Neural progenitor cell (in vitro differentiated cells): Measurements from ENCODE around the gene MUC5AC. TPM values are rescaled to one million over a fixed set of nuclear protein-coding genes. Genes with fewer than 3 reads are reported as not detected.

Source experiments
- DNase-seq: peaks from one replicate; pipeline ENCODE4 v3.0.0-alpha.2; 2016; ENCODE audit warnings: low spot score
- H2AFZ ChIP-seq: fragments of 200-600 bp; sonication (generic); replicated peaks from 2 replicates; pipeline ENCODE4 v1.6.1; 2016; ENCODE audit warnings: antibody characterized with exemption
- H3F3A ChIP-seq: fragments of 200-600 bp; sonication (generic); 2 replicates; pipeline ENCODE4 v1.6.1; 2016; ENCODE audit warnings: antibody characterized with exemption, low read depth
- H3K27ac ChIP-seq: fragments of 200-600 bp; sonication (generic); 2 replicates; pipeline ENCODE4 v1.5.1; 2016; ENCODE audit warnings: mild to moderate bottlenecking
- H3K27me3 ChIP-seq: fragments of 200-600 bp; sonication (generic); 2 replicates; pipeline ENCODE4 v1.6.1; 2016; ENCODE audit warnings: mild to moderate bottlenecking, moderate library complexity
- H3K36me3 ChIP-seq: fragments of 200-600 bp; sonication (generic); 2 replicates; pipeline ENCODE4 v1.5.1; 2016
- H3K4me1 ChIP-seq: fragments of 200-600 bp; sonication (generic); 2 replicates; pipeline ENCODE4 v1.6.1; 2016; ENCODE audit warnings: mixed run types
- H3K4me2 ChIP-seq: fragments of 200-600 bp; sonication (generic); 2 replicates; pipeline ENCODE4 v1.6.1; 2016
- H3K4me3 ChIP-seq: fragments of 200-600 bp; sonication (generic); 2 replicates; pipeline ENCODE4 v1.5.1; 2016
- H3K79me2 ChIP-seq: fragments of 200-600 bp; sonication (generic); 2 replicates; pipeline ENCODE4 v1.6.1; 2016; ENCODE audit warnings: low read depth
- H3K9ac ChIP-seq: fragments of 200-600 bp; sonication (generic); 2 replicates; pipeline ENCODE4 v1.6.1; 2016
- H3K9me3 ChIP-seq: fragments of 200-600 bp; sonication (generic); 2 replicates; pipeline ENCODE4 v1.5.1; 2016; ENCODE audit warnings: low read depth
- H4K20me1 ChIP-seq: fragments of 200-600 bp; sonication (generic); 2 replicates; pipeline ENCODE4 v1.6.1; 2016; ENCODE audit warnings: low read depth
- H3K27ac Mint-ChIP-seq: 3 replicates; pipeline ENCODE4 v1.8.0; 2021; ENCODE audit warnings: mixed read lengths
- H3K27me3 Mint-ChIP-seq: 2 replicates; pipeline ENCODE4 v1.8.0; 2022; ENCODE audit warnings: low read depth, mild to moderate bottlenecking, inconsistent platforms, moderate library complexity, mixed read lengths; ENCODE audit not compliant: insufficient read depth
- H3K36me3 Mint-ChIP-seq: 3 replicates; pipeline ENCODE4 v1.8.0; 2021; ENCODE audit warnings: mixed read lengths
- H3K4me1 Mint-ChIP-seq: 3 replicates; pipeline ENCODE4 v1.8.0; 2021; ENCODE audit warnings: mixed read lengths
- H3K4me3 Mint-ChIP-seq: 3 replicates; pipeline ENCODE4 v1.8.0; 2021; ENCODE audit warnings: mild to moderate bottlenecking, moderate library complexity, mixed read lengths
- H3K9me3 Mint-ChIP-seq: 3 replicates; pipeline ENCODE4 v1.8.0; 2020; ENCODE audit warnings: mixed read lengths
- EZH2 ChIP-seq: fragments of 200-600 bp; sonication (generic); IDR thresholded peaks from 2 replicates; pipeline ENCODE4 v1.6.1; 2017; ENCODE audit warnings: antibody characterized with exemption, mild to moderate bottlenecking, moderate library complexity
- EZH2phosphoT487 ChIP-seq: fragments of 200-600 bp; sonication (generic); IDR thresholded peaks from 2 replicates; pipeline ENCODE4 v1.6.1; 2017; ENCODE audit warnings: antibody characterized with exemption
- total RNA-seq: library from RNA; depleted of rRNA; stranded (reverse); fragments of >200 nt; gene quantifications from 2 replicates; pipeline ENCODE4 v1.2.3, GENCODE V29; 2015; ENCODE audit warnings: low replicate concordance
- TF ChIP-seq, protein P1 (sequence below): fragments of 200-600 bp; sonication (generic); IDR thresholded peaks from 2 replicates; pipeline ENCODE4 v1.5.1; 2017; ENCODE audit warnings: antibody characterized with exemption, mild to moderate bottlenecking

The MUC5AC gene
- total RNA-seq, 1 donor from 2014 or later: not detected

- H3K9ac ChIP-seq: no peak overlapping the region
- Mint-ChIP-seq H3K27ac (no peak overlapping the region), H3K27me3 (no peaks in the 10 kb centered on the region), H3K4me3 (no peak overlapping the region), H3K36me3 (no peaks in the 10 kb centered on the region), H3K4me1 (no peaks in the 10 kb centered on the region), H3K9me3 (no peaks in the 10 kb centered on the region)
- DNase-seq: no peak
- no peak overlapping the region for H3K4me3 ChIP-seq
- H3K27ac ChIP-seq: no peak overlapping the region
- peaks cover 10% of the 10 kb centered on the region for H3K4me1 ChIP-seq
- no peaks in the 10 kb centered on the region for H3K36me3 ChIP-seq
- H3K9me3 ChIP-seq: no peaks in the 10 kb centered on the region
- TF ChIP-seq EZH2phosphoT487 (no peak), EZH2 (no peak)
- TF ChIP-seq, protein P1, sequence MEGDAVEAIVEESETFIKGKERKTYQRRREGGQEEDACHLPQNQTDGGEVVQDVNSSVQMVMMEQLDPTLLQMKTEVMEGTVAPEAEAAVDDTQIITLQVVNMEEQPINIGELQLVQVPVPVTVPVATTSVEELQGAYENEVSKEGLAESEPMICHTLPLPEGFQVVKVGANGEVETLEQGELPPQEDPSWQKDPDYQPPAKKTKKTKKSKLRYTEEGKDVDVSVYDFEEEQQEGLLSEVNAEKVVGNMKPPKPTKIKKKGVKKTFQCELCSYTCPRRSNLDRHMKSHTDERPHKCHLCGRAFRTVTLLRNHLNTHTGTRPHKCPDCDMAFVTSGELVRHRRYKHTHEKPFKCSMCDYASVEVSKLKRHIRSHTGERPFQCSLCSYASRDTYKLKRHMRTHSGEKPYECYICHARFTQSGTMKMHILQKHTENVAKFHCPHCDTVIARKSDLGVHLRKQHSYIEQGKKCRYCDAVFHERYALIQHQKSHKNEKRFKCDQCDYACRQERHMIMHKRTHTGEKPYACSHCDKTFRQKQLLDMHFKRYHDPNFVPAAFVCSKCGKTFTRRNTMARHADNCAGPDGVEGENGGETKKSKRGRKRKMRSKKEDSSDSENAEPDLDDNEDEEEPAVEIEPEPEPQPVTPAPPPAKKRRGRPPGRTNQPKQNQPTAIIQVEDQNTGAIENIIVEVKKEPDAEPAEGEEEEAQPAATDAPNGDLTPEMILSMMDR: no peak
- no peaks in the 10 kb centered on the region for H3K79me2 ChIP-seq
- no peak overlapping the region for H3K4me2 ChIP-seq
- H3K27me3 ChIP-seq: no peaks in the 10 kb centered on the region
- no peaks in the 10 kb centered on the region for H4K20me1 ChIP-seq
- no peak overlapping the region for H2AFZ ChIP-seq
- no peaks in the 10 kb centered on the region for H3F3A ChIP-seq
These were observed 65.8 kb downstream of the MUC5AC start for GRCh38 chr11:1223346-1224110.

GRCh38 chr11:1224111-1224490, 66.3 kb downstream of the MUC5AC start:
- no peak overlapping the region for H3K4me3 ChIP-seq
- Mint-ChIP-seq H3K4me3 (peak overlapping the region; percentile 27), H3K9me3 (no peaks in the 10 kb centered on the region), H3K36me3 (no peaks in the 10 kb centered on the region), H3K27me3 (no peaks in the 10 kb centered on the region), H3K4me1 (no peaks in the 10 kb centered on the region), H3K27ac (peak overlapping the region; percentile 88)
- no peaks in the 10 kb centered on the region for H3K79me2 ChIP-seq
- H3K27me3 ChIP-seq: no peaks in the 10 kb centered on the region
- no peak for DNase-seq
- H4K20me1 ChIP-seq: no peaks in the 10 kb centered on the region
- no peaks in the 10 kb centered on the region for H3K36me3 ChIP-seq
- no peaks in the 10 kb centered on the region for H3F3A ChIP-seq
- H2AFZ ChIP-seq: no peak overlapping the region
- no peak overlapping the region for H3K9ac ChIP-seq
- H3K27ac ChIP-seq: no peak overlapping the region
- peaks cover 10% of the 10 kb centered on the region for H3K4me1 ChIP-seq
- no peak overlapping the region for H3K4me2 ChIP-seq
- TF ChIP-seq, protein P1: no peak
- no peak for TF ChIP-seq EZH2phosphoT487
- TF ChIP-seq EZH2: no peak
- no peaks in the 10 kb centered on the region for H3K9me3 ChIP-seq

DNA sequence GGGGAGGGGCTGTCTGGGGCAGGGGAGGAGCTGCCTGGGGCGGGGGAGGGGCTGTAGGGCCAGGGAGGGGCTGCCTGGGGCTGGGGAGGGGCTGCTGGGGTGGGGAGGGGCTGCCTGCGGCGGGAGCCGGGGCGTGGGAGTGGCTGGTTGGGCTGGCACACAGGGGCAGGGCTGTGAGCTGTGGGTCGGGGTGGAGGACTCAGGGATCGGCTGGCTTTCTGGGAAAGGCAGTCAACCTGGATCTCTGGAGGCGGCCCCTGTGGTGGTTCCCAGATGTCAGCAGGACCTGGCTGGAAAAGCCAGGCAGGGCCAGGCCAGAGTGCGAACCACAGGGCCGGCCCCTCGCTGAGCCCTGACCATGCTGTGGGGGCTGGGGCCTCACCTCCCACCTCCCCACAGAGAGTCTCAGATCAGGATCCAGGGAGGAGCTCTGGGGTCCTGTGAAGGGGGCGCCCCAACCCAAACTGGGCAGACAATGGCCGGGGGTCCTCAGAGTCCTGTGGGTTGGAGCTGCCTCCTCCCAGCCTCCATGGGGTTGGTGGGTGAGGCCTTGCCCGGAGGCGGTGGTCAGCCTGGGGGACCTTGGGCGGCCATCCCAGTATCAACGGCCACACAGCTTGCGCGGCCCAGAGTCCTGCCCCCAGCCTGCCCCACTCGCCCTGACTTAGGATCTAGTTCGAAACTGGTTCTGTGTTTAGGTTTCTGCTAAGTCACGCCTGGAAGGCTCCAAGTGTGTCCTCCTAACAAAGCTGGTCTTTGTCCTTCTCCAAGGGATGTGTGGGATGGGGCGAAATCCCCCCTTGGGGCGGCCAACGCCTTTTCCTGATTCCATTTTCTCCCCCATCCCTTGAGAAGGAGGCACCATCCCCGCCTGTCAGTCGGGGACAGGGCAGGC, 67.0 kb downstream of the MUC5AC start:
- H3K9ac ChIP-seq: no peak overlapping the region
- no peak overlapping the region for H3K4me2 ChIP-seq
- H3F3A ChIP-seq: no peaks in the 10 kb centered on the region
- Mint-ChIP-seq H3K27me3 (no peaks in the 10 kb centered on the region), H3K27ac (no peak overlapping the region), H3K4me1 (no peaks in the 10 kb centered on the region), H3K9me3 (no peaks in the 10 kb centered on the region), H3K4me3 (no peak overlapping the region), H3K36me3 (no peaks in the 10 kb centered on the region)
- peaks cover 5% of the 10 kb centered on the region for H3K4me1 ChIP-seq
- no peaks in the 10 kb centered on the region for H3K36me3 ChIP-seq
- H3K4me3 ChIP-seq: no peak overlapping the region
- no peaks in the 10 kb centered on the region for H3K27me3 ChIP-seq
- no peak overlapping the region for H3K27ac ChIP-seq
- H4K20me1 ChIP-seq: no peaks in the 10 kb centered on the region
- H3K79me2 ChIP-seq: no peaks in the 10 kb centered on the region
- TF ChIP-seq, protein P1: no peak
- TF ChIP-seq EZH2phosphoT487 (no peak), EZH2 (no peak)
- no peaks in the 10 kb centered on the region for H3K9me3 ChIP-seq
- DNase-seq: peak; percentile 56
- no peak overlapping the region for H2AFZ ChIP-seq
